ENCODE measurements around the gene CHMP1B. TPM values are rescaled to one million over a fixed set of nuclear protein-coding genes. Genes with fewer than 3 reads are reported as not detected.
A peak's percentile ranks its signal among the peaks of the same experiment; 100 is the strongest.
"Not testable (repeated sequence)": the region's sequence is repeated elsewhere in the genome, so short reads cannot be mapped to it uniquely, and the experiment has no call there.

Gene CHMP1B
- total RNA-seq, 1 donor from 2014 or later: 43.9 TPM

GRCh38 chr18:11839556-11839955, 11.7 kb upstream of the CHMP1B start:
- DNase-seq (ENCODE audit: low spot score): no peak

GRCh38 chr18:11840493-11840892, 10.7 kb upstream of the CHMP1B start:
- no peak for DNase-seq (ENCODE audit: low spot score)

- no peak for DNase-seq (ENCODE audit: low spot score)
Measured at GRCh38 chr18:11842562-11842961, 8.7 kb upstream of the CHMP1B start.

- no peak for DNase-seq (ENCODE audit: low spot score)
Measured at GRCh38 chr18:11844436-11844835, 6.8 kb upstream of the CHMP1B start.

- DNase-seq (ENCODE audit: low spot score): no peak
Measured at GRCh38 chr18:11845654-11846053, 5.6 kb upstream of the CHMP1B start.

GRCh38 chr18:11847811-11848210, 3.4 kb upstream of the CHMP1B start:
- no peak for DNase-seq (ENCODE audit: low spot score)

- no peak for DNase-seq (ENCODE audit: low spot score)
Measured at GRCh38 chr18:11849279-11849678, 1.9 kb upstream of the CHMP1B start.

- DNase-seq (ENCODE audit: low spot score): no peak
Measured at GRCh38 chr18:11849841-11850634, 1.2 kb upstream of the CHMP1B start.

GRCh38 chr18:11850821-11851145, 430 bp upstream of the CHMP1B start:
- no peak for DNase-seq (ENCODE audit: low spot score)

GRCh38 chr18:11851806-11852337, 659 bp downstream of the CHMP1B start:
- no peak for DNase-seq (ENCODE audit: low spot score)

- not testable (repeated sequence) for DNase-seq (ENCODE audit: low spot score)
Measured at GRCh38 chr18:11854554-11854953, 3.3 kb downstream of the CHMP1B start.

GRCh38 chr18:11857177-11857887, 6.1 kb downstream of the CHMP1B start:
- DNase-seq (ENCODE audit: low spot score): no peak

GRCh38 chr18:11859282-11859830, 8.1 kb downstream of the CHMP1B start:
- no peak for DNase-seq (ENCODE audit: low spot score)

- no peak for DNase-seq (ENCODE audit: low spot score)
Measured at GRCh38 chr18:11859903-11860407, 8.7 kb downstream of the CHMP1B start.

GRCh38 chr18:11860594-11861450, 9.6 kb downstream of the CHMP1B start:
- DNase-seq (ENCODE audit: low spot score): peak; percentile 60

- peak; percentile 76 for DNase-seq (ENCODE audit: low spot score)
Measured at GRCh38 chr18:11861583-11862288, 10.5 kb downstream of the CHMP1B start.

- peak; percentile 6 for DNase-seq (ENCODE audit: low spot score)
Measured at GRCh38 chr18:11862468-11863137, 11.4 kb downstream of the CHMP1B start.

- DNase-seq (ENCODE audit: low spot score): peak; percentile 53
Measured at GRCh38 chr18:11864471-11864870, 13.3 kb downstream of the CHMP1B start.

- peak; percentile 73 for DNase-seq (ENCODE audit: low spot score)
Measured at GRCh38 chr18:11865071-11865470, 13.9 kb downstream of the CHMP1B start.

GRCh38 chr18:11866329-11866728, 15.1 kb downstream of the CHMP1B start:
- DNase-seq (ENCODE audit: low spot score): peak; percentile 69
